Smooth muscle cell of trachea (primary cell): ENCODE measurements around the gene MTHFD2. TPM values are rescaled to one million over a fixed set of nuclear protein-coding genes. Genes with fewer than 3 reads are reported as not detected.

ENCODE experiments used
- total RNA-seq: library from RNA; depleted of rRNA; stranded (reverse); fragments of >200 nt; gene quantifications from 2 replicates; pipeline ENCODE4 v1.2.1, GENCODE V29; 2014

Gene MTHFD2
- 65.9 and 155 TPM in 2 replicates for total RNA-seq

DNA sequence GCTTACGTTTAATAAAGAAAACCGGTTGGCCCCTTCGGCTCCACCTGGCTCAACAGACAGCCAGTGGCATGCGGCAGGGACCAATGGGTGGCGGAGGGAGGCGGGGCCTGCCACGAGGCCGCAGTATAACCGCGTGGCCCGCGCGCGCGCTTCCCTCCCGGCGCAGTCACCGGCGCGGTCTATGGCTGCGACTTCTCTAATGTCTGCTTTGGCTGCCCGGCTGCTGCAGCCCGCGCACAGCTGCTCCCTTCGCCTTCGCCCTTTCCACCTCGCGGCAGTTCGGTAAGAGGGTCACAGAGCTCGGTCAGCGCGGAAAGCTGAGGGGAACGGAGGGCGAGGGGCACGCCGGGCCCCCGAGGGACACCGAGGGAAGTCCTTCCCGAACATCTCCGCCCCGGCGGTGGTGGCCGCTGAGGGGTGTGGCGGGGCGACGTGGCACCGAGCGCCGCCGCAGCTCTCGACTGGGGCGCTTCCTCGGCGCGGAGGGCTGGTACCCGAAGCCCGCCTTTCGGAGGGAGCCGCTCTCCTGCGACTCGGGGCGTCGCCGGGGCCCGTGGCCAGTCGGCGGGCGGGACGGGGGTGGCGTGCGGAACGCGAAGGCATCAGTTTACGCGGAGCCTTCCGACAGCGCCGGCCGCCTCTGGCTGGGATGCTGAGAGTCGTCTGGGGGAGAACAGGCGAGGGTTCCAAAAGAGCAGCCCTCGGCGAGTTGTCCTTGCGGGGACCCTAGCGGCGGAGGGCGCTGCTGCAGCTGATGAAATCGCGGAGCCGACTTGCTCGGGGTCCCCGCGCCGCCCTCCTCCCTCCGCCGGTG, at the start of gene MTHFD2:
MTHFD2 (plus strand) TSS at position 155 of the 814 bp plus-strand sequence; CDS start at position 182, 27 bp downstream.

DNA sequence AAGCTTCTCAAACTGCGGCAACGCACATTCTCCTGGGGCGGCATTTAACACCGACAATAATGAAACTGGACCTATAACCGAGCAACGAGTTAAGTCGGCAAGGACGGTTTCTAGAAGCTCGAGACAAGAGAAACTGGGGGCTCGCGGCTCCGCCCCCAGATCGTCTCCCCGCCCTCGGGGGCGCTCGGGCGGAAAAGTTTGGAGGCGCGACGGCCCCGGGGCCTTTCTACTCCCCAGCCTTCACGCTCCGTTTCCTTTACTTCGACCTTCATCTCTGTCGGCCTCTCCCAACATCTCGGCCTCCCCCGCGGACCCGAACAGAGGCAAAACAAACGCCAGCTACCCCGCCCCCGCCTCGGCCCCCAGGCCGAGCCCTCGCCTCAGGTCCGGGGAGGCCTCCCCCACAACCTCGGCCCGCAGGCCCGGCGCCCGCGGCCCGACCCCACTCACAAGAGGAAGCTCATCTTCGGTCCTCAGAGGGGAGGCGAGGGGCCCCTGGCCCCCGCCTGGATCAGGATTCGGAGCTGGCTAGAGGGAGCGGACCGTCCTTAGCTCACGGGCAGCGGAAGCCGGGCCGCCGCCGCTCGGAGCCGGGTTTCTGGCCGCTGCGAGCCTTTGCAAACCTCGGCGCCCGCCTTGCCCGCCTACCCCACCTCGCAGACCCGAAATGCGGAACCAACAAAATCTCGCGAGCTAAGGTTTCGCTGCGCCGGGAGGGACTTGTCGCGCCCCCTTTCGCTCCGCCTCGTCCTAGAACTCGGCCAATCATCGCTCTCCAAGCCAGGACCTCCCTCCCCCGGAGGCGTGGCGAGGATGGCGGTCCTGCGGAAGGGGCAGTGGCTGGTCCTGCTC, 20.0 kb upstream of the MTHFD2 start, which contains the start of gene MOB1A:
MOB1A (minus strand) TSS at position 669 of the 852 bp plus-strand sequence; CDS start at position 464, 205 bp downstream.

Other genes starting within 250 kb of the MTHFD2 start
- 3.1 and 4.1 TPM in 2 replicates for gene TET3, start 213.7 kb upstream of the MTHFD2 start, total RNA-seq
- gene BOLA3, start 50.7 kb upstream of the MTHFD2 start, total RNA-seq = 23.3 and 46.0 TPM in 2 replicates
- gene MOB1A, start 19.7 kb upstream of the MTHFD2 start, total RNA-seq = 92.5 and 104 TPM in 2 replicates
- gene SLC4A5, start 144.8 kb downstream of the MTHFD2 start, total RNA-seq = under 0.01 and 0.44 TPM in 2 replicates
- gene DCTN1, start 181.7 kb downstream of the MTHFD2 start, total RNA-seq = 200 and 311 TPM in 2 replicates
- gene C2orf81, start 223.0 kb downstream of the MTHFD2 start, total RNA-seq = 1.5 and 2.0 TPM in 2 replicates
- gene WDR54, start 223.1 kb downstream of the MTHFD2 start, total RNA-seq = 36.4 and 95.7 TPM in 2 replicates
- 22.3 and 24.0 TPM in 2 replicates for gene RTKN, start 243.3 kb downstream of the MTHFD2 start, total RNA-seq